DND-41 (cell line): ENCODE results near the gene CLTA.

ENCODE experiments used
- EZH2 ChIP-seq: IDR thresholded peaks from 3 replicates; pipeline ENCODE4 v1.6.1; 2012; ENCODE audit warnings: borderline replicate concordance, low read depth, mild to moderate bottlenecking, moderate library complexity, low read length, inconsistent platforms; ENCODE audit not compliant: severe bottlenecking
- TF ChIP-seq, protein P1 (sequence below): IDR thresholded peaks from 2 replicates; pipeline ENCODE4 v1.5.1; 2012; ENCODE audit warnings: borderline replicate concordance, low read length, moderate library complexity, mild to moderate bottlenecking; ENCODE audit not compliant: poor library complexity, severe bottlenecking; ENCODE audit errors: extremely low read depth

- TF ChIP-seq, protein P1, sequence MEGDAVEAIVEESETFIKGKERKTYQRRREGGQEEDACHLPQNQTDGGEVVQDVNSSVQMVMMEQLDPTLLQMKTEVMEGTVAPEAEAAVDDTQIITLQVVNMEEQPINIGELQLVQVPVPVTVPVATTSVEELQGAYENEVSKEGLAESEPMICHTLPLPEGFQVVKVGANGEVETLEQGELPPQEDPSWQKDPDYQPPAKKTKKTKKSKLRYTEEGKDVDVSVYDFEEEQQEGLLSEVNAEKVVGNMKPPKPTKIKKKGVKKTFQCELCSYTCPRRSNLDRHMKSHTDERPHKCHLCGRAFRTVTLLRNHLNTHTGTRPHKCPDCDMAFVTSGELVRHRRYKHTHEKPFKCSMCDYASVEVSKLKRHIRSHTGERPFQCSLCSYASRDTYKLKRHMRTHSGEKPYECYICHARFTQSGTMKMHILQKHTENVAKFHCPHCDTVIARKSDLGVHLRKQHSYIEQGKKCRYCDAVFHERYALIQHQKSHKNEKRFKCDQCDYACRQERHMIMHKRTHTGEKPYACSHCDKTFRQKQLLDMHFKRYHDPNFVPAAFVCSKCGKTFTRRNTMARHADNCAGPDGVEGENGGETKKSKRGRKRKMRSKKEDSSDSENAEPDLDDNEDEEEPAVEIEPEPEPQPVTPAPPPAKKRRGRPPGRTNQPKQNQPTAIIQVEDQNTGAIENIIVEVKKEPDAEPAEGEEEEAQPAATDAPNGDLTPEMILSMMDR: no peak
- no peak for TF ChIP-seq EZH2
Observed at GRCh38 chr9:36221667-36222066, 30.9 kb downstream of the CLTA start.
